Stimulated activated CD8-positive, alpha-beta memory T cell treated with anti-CD3 and anti-CD28 coated beads, Interleukin-7, amount 100 ng/mL, for 48 hours (primary cell): Measurements from ENCODE around the gene PGGHG.
"Not testable (repeated sequence)": the region's sequence is repeated elsewhere in the genome, so short reads cannot be mapped to it uniquely, and the experiment has no call there.

ENCODE experiments used
- DNase-seq, 2 donors: peaks; one replicate each; pipeline ENCODE4 v3.0.0-alpha.2; 2020; ENCODE audit warnings: low read depth in 1 of 2; ENCODE audit errors: extremely low read depth in 1 of 2

PGGHG gene

DNA sequence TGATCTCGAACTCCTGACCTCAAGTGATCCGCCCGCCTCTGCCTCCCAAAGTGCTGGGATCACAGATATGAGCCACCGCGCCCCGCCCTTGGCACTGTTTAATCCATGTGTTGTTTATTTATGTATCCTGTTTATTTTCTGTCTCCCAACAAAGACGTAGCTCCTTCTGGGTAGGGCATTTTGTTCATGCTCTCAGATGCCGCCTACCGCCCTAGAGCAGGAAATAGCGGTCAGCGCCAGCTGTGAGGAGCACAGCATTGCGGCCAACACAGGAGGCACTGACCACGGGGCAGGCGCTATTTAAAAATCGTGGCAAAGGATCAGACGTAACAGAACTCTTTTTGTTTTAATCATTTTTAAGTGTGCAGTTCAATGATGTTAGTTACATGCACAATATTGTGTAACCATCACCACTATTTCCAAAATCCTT, 20.2 kb upstream of the PGGHG start:
- DNase-seq = not testable (repeated sequence)

GRCh38 chr11:269146-269890, 19.6 kb upstream of the PGGHG start:
- DNase-seq = no peak

DNA sequence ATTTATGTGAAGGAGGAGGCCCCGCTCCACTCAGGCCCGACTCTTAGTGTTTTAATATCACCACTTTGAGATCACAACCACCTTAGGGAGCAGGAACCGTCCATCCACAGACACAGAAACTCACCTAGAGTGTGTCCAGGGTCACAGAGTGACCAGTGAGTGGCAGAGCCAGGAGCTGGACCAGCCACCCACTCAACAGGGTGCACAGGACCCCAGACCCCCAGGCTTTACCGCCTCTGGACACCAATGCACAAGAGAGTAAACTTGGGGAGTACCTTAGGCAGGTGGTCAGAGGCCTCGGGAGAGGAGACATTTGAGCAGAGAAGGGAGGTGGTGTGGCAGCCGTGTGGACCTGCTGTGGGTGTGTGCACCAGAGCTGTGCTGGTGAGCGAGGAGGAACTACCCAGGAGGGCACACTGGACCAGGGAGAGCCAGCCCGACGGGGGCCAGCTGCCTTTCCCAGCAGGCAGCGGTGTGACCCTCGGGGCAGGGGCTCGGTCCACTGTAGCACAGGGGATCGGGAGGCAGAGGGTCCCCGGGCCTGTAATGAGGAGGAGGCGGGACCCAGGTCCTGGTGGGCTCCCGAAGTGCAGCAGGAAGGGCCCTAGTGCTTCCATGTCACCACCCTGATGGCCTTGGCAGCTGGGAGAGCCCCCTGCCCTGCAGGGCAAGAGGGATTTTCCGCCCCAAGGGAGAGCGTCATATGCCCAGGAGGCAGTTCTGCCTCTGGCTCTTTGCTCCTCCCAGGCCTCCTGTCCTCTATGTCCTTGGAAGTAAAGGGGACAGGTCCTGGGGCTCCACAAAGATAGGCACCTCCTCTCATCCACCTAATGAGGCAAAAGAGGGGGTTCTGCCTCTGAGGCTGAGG, 18.2 kb upstream of the PGGHG start:
- DNase-seq = no peak

DNA sequence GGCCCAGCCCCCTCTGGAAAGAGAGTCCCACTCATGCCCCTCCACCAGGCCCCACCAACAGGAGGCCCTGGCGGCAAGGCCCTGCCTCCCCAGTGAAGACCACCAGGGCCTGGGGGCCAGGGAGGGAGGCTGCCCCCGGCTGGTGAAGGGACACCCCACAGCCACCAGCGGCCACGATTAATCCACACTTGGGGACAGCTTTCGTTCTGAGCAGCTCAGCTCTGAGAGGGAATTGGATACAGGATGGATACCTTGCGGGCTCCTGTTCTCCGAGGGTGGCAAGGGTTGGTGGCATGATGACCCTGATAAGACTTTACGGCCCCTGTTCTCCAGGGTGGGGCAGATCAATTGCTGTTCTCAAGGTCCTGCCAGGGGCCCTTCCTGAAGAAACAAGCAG, 17.6 kb upstream of the PGGHG start:
- no peak for DNase-seq

- no peak for DNase-seq
These were observed 16.6 kb upstream of the PGGHG start for GRCh38 chr11:272195-272930.

- DNase-seq = no peak
These were observed 16.1 kb upstream of the PGGHG start for GRCh38 chr11:272931-273198.

GRCh38 chr11:276219-276618, 12.7 kb upstream of the PGGHG start:
- DNase-seq = no peak

DNA sequence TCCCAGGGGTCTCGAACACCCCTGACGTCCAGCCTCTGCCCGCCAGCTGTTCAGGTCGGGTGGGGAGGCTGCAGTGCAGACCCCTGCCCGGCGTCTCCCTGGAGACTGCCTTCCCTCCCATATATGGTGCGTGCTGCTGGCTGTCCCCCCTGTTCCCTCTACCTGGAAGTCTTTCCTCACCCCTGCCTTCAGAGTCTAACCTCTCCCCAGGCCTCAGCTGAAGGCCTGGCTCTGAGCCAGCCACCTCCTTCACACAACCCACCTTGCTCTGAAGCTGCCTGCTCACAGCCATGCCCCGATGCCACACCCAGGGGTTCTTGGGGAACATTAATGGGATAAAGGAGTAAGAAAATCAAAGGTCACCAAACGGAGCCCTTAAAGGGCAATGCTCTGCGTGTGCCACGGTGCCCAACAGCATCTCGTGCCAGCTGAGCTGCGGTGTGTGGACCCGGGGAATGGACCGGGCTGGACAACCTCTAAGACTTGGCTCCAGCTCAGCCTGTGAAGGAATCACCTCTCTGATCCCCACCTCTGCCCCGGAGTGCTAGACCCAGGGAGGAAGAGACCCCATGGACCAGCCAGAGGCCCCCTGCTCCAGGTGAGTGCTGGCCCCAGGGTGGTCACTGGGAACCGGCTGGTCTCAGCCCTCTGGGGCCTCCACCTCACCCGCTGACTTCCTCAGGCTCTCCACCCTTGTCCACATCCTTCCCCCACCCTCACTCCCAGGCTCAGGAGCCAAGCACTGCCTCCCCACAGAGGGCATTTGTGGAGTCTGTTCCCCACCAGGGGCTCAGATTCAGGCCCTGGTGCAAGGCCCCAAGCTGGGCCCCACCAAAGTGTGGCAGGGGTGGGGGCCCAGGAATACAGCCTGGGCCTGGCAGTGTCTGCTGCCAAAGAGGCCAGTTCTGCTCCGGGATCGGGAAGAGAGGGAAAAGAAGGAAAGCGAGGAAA, 10.7 kb upstream of the PGGHG start, which contains the start of gene NLRP6:
Gene NLRP6 (plus strand): TSS at position 407 of the 951 bp plus-strand sequence. CDS start 163 bp downstream, at position 570.
- no peak for DNase-seq

GRCh38 chr11:279040-279965, 9.6 kb upstream of the PGGHG start:
- DNase-seq = no peak

GRCh38 chr11:279966-280705, 8.8 kb upstream of the PGGHG start:
- DNase-seq = no peak

DNA sequence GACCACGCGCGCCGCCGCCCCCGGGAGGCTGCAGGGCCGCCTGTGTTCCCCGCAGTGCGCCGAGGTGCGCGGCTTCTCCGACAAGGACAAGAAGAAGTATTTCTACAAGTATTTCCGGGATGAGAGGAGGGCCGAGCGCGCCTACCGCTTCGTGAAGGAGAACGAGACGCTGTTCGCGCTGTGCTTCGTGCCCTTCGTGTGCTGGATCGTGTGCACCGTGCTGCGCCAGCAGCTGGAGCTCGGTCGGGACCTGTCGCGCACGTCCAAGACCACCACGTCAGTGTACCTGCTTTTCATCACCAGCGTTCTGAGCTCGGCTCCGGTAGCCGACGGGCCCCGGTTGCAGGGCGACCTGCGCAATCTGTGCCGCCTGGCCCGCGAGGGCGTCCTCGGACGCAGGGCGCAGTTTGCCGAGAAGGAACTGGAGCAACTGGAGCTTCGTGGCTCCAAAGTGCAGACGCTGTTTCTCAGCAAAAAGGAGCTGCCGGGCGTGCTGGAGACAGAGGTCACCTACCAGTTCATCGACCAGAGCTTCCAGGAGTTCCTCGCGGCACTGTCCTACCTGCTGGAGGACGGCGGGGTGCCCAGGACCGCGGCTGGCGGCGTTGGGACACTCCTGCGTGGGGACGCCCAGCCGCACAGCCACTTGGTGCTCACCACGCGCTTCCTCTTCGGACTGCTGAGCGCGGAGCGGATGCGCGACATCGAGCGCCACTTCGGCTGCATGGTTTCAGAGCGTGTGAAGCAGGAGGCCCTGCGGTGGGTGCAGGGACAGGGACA, 8.0 kb upstream of the PGGHG start:
- no peak for DNase-seq

- DNase-seq = no peak
These were observed 7.3 kb upstream of the PGGHG start for GRCh38 chr11:281486-282161.

DNA sequence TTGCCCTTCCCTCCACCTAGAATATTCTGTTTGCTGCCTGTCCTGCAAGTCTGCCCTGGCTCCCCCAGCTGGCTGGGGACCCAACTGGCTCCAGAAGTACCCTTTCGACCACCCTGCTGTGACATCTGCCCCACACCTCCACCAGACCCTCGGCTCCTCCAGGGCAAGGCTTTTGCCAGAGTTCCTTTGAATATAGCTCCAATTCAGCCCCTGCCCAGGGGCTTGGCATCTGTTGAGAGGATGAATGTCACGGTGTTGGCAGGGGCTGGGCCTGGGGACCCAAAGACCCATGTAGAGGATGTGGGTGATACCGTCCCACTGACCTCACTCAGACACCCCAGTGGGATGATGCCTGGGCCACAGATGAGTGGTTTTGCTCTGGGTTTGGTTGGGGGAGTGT, 6.8 kb upstream of the PGGHG start:
- DNase-seq = no peak

DNA sequence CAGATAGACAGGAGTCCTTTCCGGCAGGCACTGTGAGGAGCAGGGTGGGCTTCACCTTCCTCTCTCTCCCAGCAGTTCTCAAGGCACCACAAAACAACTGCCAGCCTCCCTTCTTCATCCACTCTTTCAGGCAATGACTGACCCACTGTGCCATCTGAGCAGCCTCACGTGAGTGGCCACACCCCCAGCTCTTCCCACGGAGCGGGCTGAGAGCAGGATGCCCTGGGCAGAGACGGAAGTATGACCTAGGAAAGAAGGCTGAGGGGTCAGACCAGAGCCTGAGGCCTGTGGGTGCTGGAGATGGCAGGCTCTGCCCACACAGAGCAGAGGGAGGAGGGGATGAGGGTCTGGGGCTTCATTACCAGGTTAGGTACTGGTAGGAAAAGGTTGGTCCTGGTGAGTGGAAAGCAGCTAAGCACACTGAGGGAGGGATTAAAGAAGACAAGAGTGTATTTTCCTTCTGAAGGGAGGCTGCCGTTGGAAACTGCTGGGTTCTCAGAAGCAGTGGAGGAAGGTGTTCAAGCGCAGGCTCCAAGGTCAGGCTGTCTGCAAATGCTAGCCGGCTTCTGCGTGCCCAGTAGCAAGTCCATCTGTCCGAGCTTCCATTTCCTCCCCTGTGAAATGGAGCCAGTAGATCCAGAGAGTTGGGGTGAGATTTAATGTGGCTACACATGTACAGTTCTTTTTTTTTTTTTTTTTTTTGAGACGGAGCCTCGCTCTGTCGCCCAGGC, 6.1 kb upstream of the PGGHG start:
- no peak for DNase-seq

GRCh38 chr11:283405-284104, 5.4 kb upstream of the PGGHG start:
- DNase-seq = no peak
